SU-DHL-6 (cell line): ENCODE results near the gene SLC8A2.
A peak's percentile ranks its signal among the peaks of the same experiment; 100 is the strongest.

Experiments used
- H2AFZ ChIP-seq: fragments of 200-600 bp; sonication (generic); 2 replicates; pipeline ENCODE4 v1.6.1; 2014; ENCODE audit warnings: low read depth, mild to moderate bottlenecking, moderate library complexity, mixed read lengths, antibody characterized with exemption, low read length; ENCODE audit not compliant: severe bottlenecking
- H3F3A ChIP-seq: fragments of 200-600 bp; shearing (Covaris generic); 2 replicates; pipeline ENCODE4 v1.6.0; 2016; ENCODE audit warnings: antibody characterized with exemption, mild to moderate bottlenecking; ENCODE audit not compliant: insufficient read depth
- H3K27ac ChIP-seq: fragments of 200-600 bp; sonication (generic); 2 replicates; pipeline ENCODE4 v1.5.1; 2016; ENCODE audit warnings: low read depth, mild to moderate bottlenecking, low read length, moderate library complexity, mixed read lengths
- H3K27me3 ChIP-seq: fragments of 200-600 bp; sonication (generic), shearing (Covaris generic); 2 replicates; pipeline ENCODE4 v1.6.0; 2014; ENCODE audit warnings: mild to moderate bottlenecking, low read length
- H3K36me3 ChIP-seq: fragments of 200-600 bp; sonication (generic); 2 replicates; pipeline ENCODE4 v1.6.1; 2014; ENCODE audit warnings: mild to moderate bottlenecking, low read length, mixed read lengths
- H3K4me2 ChIP-seq: fragments of 300-600, 200-600 bp; shearing (Covaris generic), sonication (generic); 2 replicates; pipeline ENCODE4 v1.6.0; 2014; ENCODE audit warnings: low read length, low read depth, mild to moderate bottlenecking; ENCODE audit not compliant: poor library complexity, severe bottlenecking
- H3K4me3 ChIP-seq: fragments of 200-600 bp; sonication (generic); 2 replicates; pipeline ENCODE4 v1.5.1; 2014; ENCODE audit warnings: antibody characterized with exemption, low read length, mild to moderate bottlenecking, mixed read lengths; ENCODE audit not compliant: insufficient read depth, poor library complexity, severe bottlenecking
- H3K79me2 ChIP-seq: fragments of 200-600 bp; sonication (generic); 2 replicates; pipeline ENCODE4 v1.6.1; 2014; ENCODE audit warnings: mild to moderate bottlenecking, low read length, moderate library complexity; ENCODE audit not compliant: insufficient read depth
- H3K9ac ChIP-seq: fragments of 200-600 bp; sonication (generic); 2 replicates; pipeline ENCODE4 v1.7.0; 2014; ENCODE audit warnings: mild to moderate bottlenecking, low read length
- H3K9me2 ChIP-seq: fragments of 200-600 bp; sonication (generic); replicated peaks from 2 replicates; pipeline ENCODE4 v1.6.1; 2014; ENCODE audit warnings: low read length; ENCODE audit not compliant: insufficient read depth
- H3K9me3 ChIP-seq: fragments of 200-600 bp; sonication (generic); 2 replicates; pipeline ENCODE4 v1.6.1; 2014; ENCODE audit warnings: low read length, mixed read lengths; ENCODE audit not compliant: insufficient read depth
- H4K20me1 ChIP-seq: fragments of 200-600 bp; sonication (generic); 2 replicates; pipeline ENCODE4 v1.6.1; 2014; ENCODE audit warnings: low read depth, mild to moderate bottlenecking, antibody characterized with exemption, low read length, moderate library complexity, mixed read lengths
- CTCF ChIP-seq: fragments of 200-600 bp; sonication (generic); IDR thresholded peaks from one replicate; pipeline ENCODE4 v1.5.1; 2017; ENCODE audit warnings: antibody characterized with exemption, mild to moderate bottlenecking, low read length, moderate library complexity; ENCODE audit not compliant: insufficient read depth, poor library complexity, severe bottlenecking
- EZH2phosphoT487 ChIP-seq: fragments of 200-600 bp; sonication (generic), shearing (Covaris generic); conservative IDR thresholded peaks from 2 replicates; pipeline ENCODE4 v1.6.1; 2018; ENCODE audit warnings: mild to moderate bottlenecking, antibody characterized with exemption, low read length, moderate library complexity, mixed read lengths

The SLC8A2 gene

GRCh38 chr19:47430041-47430802 lies 41.5 kb downstream of the SLC8A2 start:
- Histone ChIP-seq H3K9me2 (no peaks in the 10 kb centered on the region), H3K4me3 (no peak overlapping the region), H3K9me3 (no peaks in the 10 kb centered on the region), H4K20me1 (no peaks in the 10 kb centered on the region), H3K4me2 (no peak overlapping the region), H3F3A (peaks cover 7% of the 10 kb centered on the region), H3K27ac (no peak overlapping the region), H3K79me2 (no peaks in the 10 kb centered on the region), H3K27me3 (no peaks in the 10 kb centered on the region), H3K9ac (no peak overlapping the region), H2AFZ (no peak overlapping the region), H3K36me3 (no peaks in the 10 kb centered on the region)
- no peak for TF ChIP-seq EZH2phosphoT487
- no peak for TF ChIP-seq CTCF

GRCh38 chr19:47429140-47429793 lies 42.4 kb downstream of the SLC8A2 start:
- Histone ChIP-seq H3K4me3 (no peak overlapping the region), H3F3A (peaks cover 7% of the 10 kb centered on the region)

GRCh38 chr19:47428177-47428894 lies 43.4 kb downstream of the SLC8A2 start:
- Histone ChIP-seq H3K79me2 (no peaks in the 10 kb centered on the region), H3K9me3 (no peaks in the 10 kb centered on the region), H3F3A (peaks cover 7% of the 10 kb centered on the region), H3K9ac (peak overlapping the region; percentile 9; the same call in 1 of the 2 replicates), H3K4me3 (peak overlapping the region; percentile 32), H2AFZ (peak overlapping the region; percentile 5), H3K27me3 (0 out of 2 replicates have a peak, but pooled peaks cover 2% of the 10 kb centered on the region), H3K27ac (no peak overlapping the region), H3K9me2 (no peaks in the 10 kb centered on the region), H3K4me2 (peak overlapping the region; percentile 59), H4K20me1 (no peaks in the 10 kb centered on the region), H3K36me3 (no peaks in the 10 kb centered on the region)
- TF ChIP-seq EZH2phosphoT487, result no peak
- TF ChIP-seq CTCF, result no peak

More at GRCh38 chr19:47429140-47429793, 42.4 kb downstream of the SLC8A2 start:
- Histone ChIP-seq H3K9me3 (no peaks in the 10 kb centered on the region), H2AFZ (no peak overlapping the region), H3K9ac (no peak overlapping the region), H3K9me2 (no peaks in the 10 kb centered on the region), H3K4me2 (peak overlapping the region; percentile 59), H3K36me3 (no peaks in the 10 kb centered on the region), H3K27ac (no peak overlapping the region), H3K79me2 (no peaks in the 10 kb centered on the region), H3K27me3 (no peaks in the 10 kb centered on the region), H4K20me1 (no peaks in the 10 kb centered on the region)
- no peak for TF ChIP-seq EZH2phosphoT487
